ENCODE results near the gene KIAA1549. TPM values are rescaled to one million over a fixed set of nuclear protein-coding genes. Genes with fewer than 3 reads are reported as not detected.
A peak's percentile ranks its signal among the peaks of the same experiment; 100 is the strongest.
"Not testable (repeated sequence)": the region's sequence is repeated elsewhere in the genome, so short reads cannot be mapped to it uniquely, and the experiment has no call there.

The KIAA1549 gene
- total RNA-seq, 1 experiment from 2014 or later: 26.6 TPM

DNA sequence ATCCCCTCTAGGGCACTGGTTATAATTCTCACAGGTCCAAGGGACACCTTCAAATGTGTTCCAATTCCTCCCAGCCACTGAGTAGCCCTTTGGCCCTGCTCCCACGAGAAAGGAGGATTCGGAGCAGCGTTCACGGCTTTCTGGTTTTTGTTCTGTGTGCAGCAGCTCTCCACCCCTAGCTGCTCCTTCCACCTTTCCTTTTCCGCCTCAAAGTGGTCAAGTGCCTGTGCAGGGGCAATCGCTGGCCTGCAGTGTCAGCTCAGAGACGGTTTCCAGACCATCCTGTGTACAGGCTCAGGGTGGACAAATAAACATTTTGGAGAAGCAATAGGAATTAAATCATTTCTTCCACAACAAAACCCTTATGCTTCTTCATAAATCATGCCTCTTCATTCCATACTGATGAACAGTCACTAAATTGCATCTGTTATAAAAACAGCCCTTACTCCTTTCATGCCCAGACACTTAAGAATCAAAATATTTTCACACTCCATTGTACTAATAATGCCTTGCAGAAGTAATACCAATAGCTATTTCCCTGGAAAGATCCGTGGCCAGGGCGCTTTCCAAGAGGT lies 1.1 kb downstream of the KIAA1549 start:
- no peaks in the 10 kb centered on the region for H3K36me3 ChIP-seq (ENCODE audit: low read depth)
- H4K20me1 ChIP-seq (ENCODE audit: insufficient read depth): no peaks in the 10 kb centered on the region; the same call in 1 of the 2 replicates
- H3F3A ChIP-seq (ENCODE audit: insufficient read depth, low read depth): peaks cover 20% of the 10 kb centered on the region; the same call in 1 of the 2 replicates
- H3K27ac ChIP-seq: no peak overlapping the region
- peak overlapping the region; percentile 78 for H3K4me2 ChIP-seq
- H3K79me2 ChIP-seq (ENCODE audit: low read depth): peaks cover 50% of the 10 kb centered on the region
- H3K4me1 ChIP-seq (replicated peaks; ENCODE audit: insufficient read depth): peaks cover 25% of the 10 kb centered on the region
- TSS peak; percentile 59 for BruUV-seq (replicated peaks)
- H3K4me3 ChIP-seq: peak overlapping the region; percentile 73
- intact Hi-C loops (cut with micrococcal nuclease; ENCODE audit: unreplicated experiment): loop anchor here (1.0 to 5.0 kb wide), 2 partner anchors 43 to 94 kb away; no protein-coding TSS in a partner anchor
- H3K9me3 ChIP-seq (ENCODE audit: insufficient read depth, low read depth): no peaks in the 10 kb centered on the region
- H2AFZ ChIP-seq: peak overlapping the region; percentile 89
- ChIA-PET POLR2A (ENCODE audit: unreplicated experiment) (interaction anchor here (0.5 to 1.1 kb wide), 2 partner anchors 25 to 89 kb away, joined by 5 to 8 read pairs; no protein-coding TSS in a partner anchor), CTCF (interaction anchor here (2.5 kb wide), 1 partner anchor 94 kb away, joined by 11 read pairs; no protein-coding TSS in a partner anchor)
- no peaks in the 10 kb centered on the region for H3K27me3 ChIP-seq (ENCODE audit: insufficient read depth, low read depth)
- no peaks in the 10 kb centered on the region for H3K9me2 ChIP-seq (ENCODE audit: insufficient read depth)
- DNase-seq: no peak
- no peak for TF ChIP-seq EZH2 (IDR thresholded peaks at IDR 0.05; ENCODE audit: low read depth)
- TF ChIP-seq, protein P1, sequence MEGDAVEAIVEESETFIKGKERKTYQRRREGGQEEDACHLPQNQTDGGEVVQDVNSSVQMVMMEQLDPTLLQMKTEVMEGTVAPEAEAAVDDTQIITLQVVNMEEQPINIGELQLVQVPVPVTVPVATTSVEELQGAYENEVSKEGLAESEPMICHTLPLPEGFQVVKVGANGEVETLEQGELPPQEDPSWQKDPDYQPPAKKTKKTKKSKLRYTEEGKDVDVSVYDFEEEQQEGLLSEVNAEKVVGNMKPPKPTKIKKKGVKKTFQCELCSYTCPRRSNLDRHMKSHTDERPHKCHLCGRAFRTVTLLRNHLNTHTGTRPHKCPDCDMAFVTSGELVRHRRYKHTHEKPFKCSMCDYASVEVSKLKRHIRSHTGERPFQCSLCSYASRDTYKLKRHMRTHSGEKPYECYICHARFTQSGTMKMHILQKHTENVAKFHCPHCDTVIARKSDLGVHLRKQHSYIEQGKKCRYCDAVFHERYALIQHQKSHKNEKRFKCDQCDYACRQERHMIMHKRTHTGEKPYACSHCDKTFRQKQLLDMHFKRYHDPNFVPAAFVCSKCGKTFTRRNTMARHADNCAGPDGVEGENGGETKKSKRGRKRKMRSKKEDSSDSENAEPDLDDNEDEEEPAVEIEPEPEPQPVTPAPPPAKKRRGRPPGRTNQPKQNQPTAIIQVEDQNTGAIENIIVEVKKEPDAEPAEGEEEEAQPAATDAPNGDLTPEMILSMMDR (conservative IDR thresholded peaks at IDR 0.05): no peak

DNA sequence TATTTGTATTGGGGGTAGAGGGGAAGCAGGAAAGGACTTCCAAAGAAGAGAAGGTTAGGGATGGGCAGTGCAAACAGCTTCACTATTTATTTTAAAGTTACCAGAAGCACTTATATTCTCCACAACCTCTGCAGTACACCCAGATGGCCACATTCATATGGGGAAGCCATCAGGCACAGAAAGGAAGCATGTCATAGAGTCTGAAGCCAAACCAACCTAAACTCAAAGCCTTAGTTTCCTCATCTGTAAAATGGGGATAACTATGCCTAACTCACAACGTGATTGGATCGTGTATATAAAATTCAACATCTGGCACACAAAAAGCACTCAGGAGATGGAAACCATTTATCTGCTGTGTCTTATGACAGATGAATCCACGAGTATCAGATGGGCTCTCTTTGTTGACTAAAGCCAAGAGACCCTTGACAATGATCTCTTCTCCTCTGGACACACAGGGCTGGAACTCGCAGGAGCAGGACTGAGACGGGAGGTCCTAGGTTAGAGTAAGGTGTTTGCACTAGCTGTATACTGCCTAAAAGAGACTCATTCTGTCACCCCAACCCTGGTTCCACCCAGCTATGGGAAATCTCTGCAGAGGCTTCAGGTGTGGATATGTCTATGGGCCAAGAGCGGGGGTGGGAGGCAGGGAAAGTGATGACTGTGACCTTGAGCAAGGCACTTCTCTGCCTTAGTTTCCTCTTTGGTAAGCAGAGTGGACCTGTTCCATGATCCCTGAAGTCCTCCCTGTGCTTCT lies 1.8 kb downstream of the KIAA1549 start:
- ChIA-PET CTCF (interaction anchor here (1.3 kb wide), 1 partner anchor 93 kb away, joined by 4 read pairs; no protein-coding TSS in a partner anchor), POLR2A (ENCODE audit: unreplicated experiment) (interaction anchor here (0.5 to 1.1 kb wide), 3 partner anchors 25 to 93 kb away, joined by 3 to 8 read pairs (median 5); no protein-coding TSS in a partner anchor)
- Histone ChIP-seq H3F3A (ENCODE audit: insufficient read depth, low read depth) (peaks cover 20% of the 10 kb centered on the region; the same call in 1 of the 2 replicates), H3K36me3 (ENCODE audit: low read depth) (no peaks in the 10 kb centered on the region), H3K4me2 (peak overlapping the region; percentile 78), H3K9me3 (ENCODE audit: insufficient read depth, low read depth) (no peaks in the 10 kb centered on the region), H4K20me1 (ENCODE audit: insufficient read depth) (no peaks in the 10 kb centered on the region; the same call in 1 of the 2 replicates), H3K4me1 (replicated peaks; ENCODE audit: insufficient read depth) (peaks cover 25% of the 10 kb centered on the region), H3K27ac (no peak overlapping the region), H2AFZ (no peak overlapping the region), H3K79me2 (ENCODE audit: low read depth) (peaks cover 55% of the 10 kb centered on the region), H3K4me3 (peak overlapping the region; percentile 73; the same call in 1 of the 2 replicates), H3K9me2 (ENCODE audit: insufficient read depth) (no peaks in the 10 kb centered on the region), H3K27me3 (ENCODE audit: insufficient read depth, low read depth) (no peaks in the 10 kb centered on the region)
- no TSS peak for BruUV-seq (replicated peaks)
- TF ChIP-seq, protein P1 (conservative IDR thresholded peaks at IDR 0.05): peak; percentile 42
- TF ChIP-seq EZH2 (IDR thresholded peaks at IDR 0.05; ENCODE audit: low read depth): no peak
- DNase-seq: peak in 1 of 2 experiments; percentile 51
- intact Hi-C loops (cut with micrococcal nuclease; ENCODE audit: unreplicated experiment): no loop called here

DNA sequence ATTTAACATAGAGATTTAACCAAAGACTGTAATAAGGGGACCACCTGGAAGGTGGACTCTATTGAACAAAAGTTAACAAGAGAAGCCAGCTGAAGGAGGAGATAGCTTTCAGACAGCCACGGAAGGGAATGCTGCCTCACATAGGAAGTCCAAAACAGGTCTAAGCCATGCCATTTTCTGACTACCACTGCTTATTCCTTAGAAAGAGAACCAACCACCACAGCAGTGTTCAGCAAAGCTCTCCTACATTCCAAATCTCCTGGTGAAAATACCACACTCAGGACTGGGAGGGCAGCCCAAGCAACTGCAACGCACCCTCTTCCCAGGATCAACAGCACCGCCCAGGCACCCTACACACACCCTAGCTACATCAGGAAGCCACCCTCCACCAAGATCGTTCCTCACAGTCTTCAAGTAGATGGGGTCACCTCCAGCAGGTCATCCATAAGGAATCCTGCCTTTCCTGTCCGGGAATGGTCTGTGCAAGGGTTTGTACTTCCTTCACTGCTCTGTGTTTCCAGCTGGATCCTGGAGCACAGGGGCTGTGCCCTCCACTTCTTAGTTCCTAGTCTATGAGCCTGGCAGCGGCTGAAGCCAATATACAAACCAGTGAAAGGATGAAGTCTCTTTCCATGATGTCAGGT lies 2.5 kb downstream of the KIAA1549 start:
- ChIA-PET CTCF (interaction anchor here (1.3 kb wide), 1 partner anchor 92 kb away, joined by 4 read pairs; no protein-coding TSS in a partner anchor), POLR2A (ENCODE audit: unreplicated experiment) (interaction anchor here (0.9 kb wide), 1 partner anchor 92 kb away, joined by 3 read pairs; no protein-coding TSS in a partner anchor)
- Histone ChIP-seq H3K4me2 (peak overlapping the region; percentile 78), H2AFZ (no peak overlapping the region), H4K20me1 (ENCODE audit: insufficient read depth) (no peaks in the 10 kb centered on the region; the same call in 1 of the 2 replicates), H3K79me2 (ENCODE audit: low read depth) (peaks cover 61% of the 10 kb centered on the region), H3K9me3 (ENCODE audit: insufficient read depth, low read depth) (no peaks in the 10 kb centered on the region), H3F3A (ENCODE audit: insufficient read depth, low read depth) (peaks cover 20% of the 10 kb centered on the region; the same call in 1 of the 2 replicates), H3K9me2 (ENCODE audit: insufficient read depth) (no peaks in the 10 kb centered on the region), H3K27me3 (ENCODE audit: insufficient read depth, low read depth) (no peaks in the 10 kb centered on the region), H3K27ac (no peak overlapping the region), H3K4me1 (replicated peaks; ENCODE audit: insufficient read depth) (peaks cover 25% of the 10 kb centered on the region), H3K4me3 (no peak overlapping the region), H3K36me3 (ENCODE audit: low read depth) (no peaks in the 10 kb centered on the region)
- no peak for TF ChIP-seq EZH2 (IDR thresholded peaks at IDR 0.05; ENCODE audit: low read depth)
- TF ChIP-seq, protein P1 (conservative IDR thresholded peaks at IDR 0.05): no peak
- BruUV-seq (replicated peaks): no TSS peak
- intact Hi-C loops (cut with micrococcal nuclease; ENCODE audit: unreplicated experiment): no loop called here
- DNase-seq: peak in 1 of 2 experiments; percentile 44

DNA sequence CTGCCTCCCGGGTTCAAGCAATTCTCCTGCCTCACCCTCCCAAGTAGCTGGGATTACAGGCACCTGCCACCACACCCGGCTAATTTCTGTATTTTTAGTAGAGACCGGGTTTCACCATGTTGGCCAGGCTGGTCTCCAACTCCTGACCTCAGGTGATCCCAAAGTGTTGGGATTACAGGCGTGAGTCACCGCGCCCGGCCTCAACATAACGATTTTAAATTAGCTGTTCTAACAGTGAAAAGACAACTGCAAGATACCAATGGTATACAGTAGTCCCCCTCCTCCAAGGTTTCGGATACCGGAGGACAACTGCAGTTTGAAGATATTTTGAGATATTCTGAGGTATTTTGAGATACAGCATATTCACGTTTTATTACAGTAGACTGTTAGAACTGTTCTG lies 5.0 kb downstream of the KIAA1549 start:
- BruUV-seq (replicated peaks); DNase-seq; H3K9me2 ChIP-seq (ENCODE audit: insufficient read depth); H3K27ac ChIP-seq; POLR2A ChIA-PET (ENCODE audit: unreplicated experiment); H3K27me3 ChIP-seq (ENCODE audit: insufficient read depth, low read depth); H3K36me3 ChIP-seq (ENCODE audit: low read depth); H3K4me2 ChIP-seq; H3K4me3 ChIP-seq; intact Hi-C loops (cut with micrococcal nuclease; ENCODE audit: unreplicated experiment); CTCF ChIA-PET; H3K9me3 ChIP-seq (ENCODE audit: insufficient read depth, low read depth); H2AFZ ChIP-seq; H3F3A ChIP-seq (ENCODE audit: insufficient read depth, low read depth); H4K20me1 ChIP-seq (ENCODE audit: insufficient read depth): not testable (repeated sequence)
- peaks cover 61% of the 10 kb centered on the region for H3K79me2 ChIP-seq (ENCODE audit: low read depth)
- peaks cover 20% of the 10 kb centered on the region for H3K4me1 ChIP-seq (replicated peaks; ENCODE audit: insufficient read depth)
